ENCODE data around the gene TRAPPC12. TPM values are rescaled to one million over a fixed set of nuclear protein-coding genes. Genes with fewer than 3 reads are reported as not detected.
"Not testable (repeated sequence)": the region's sequence is repeated elsewhere in the genome, so short reads cannot be mapped to it uniquely, and the experiment has no call there.

TRAPPC12 gene
- polyA plus RNA-seq, 1 donor (not counting 4 experiments of a cell fraction or from before 2014, with no cell fraction given): 44.2 TPM

- no peak overlapping the region for H3K4me3 ChIP-seq (ENCODE audit: control insufficient read depth in 2 of 3, extremely low read depth in 1 of 3, insufficient read depth in 2 of 3, low read depth in 1 of 3, low read length in 3 of 3)
- H3K27me3 ChIP-seq (ENCODE audit: control insufficient read depth, extremely low read depth, insufficient read depth, low read length): no peaks in the 10 kb centered on the region
- dilution Hi-C loops (cut with MboI; ENCODE audit: extremely low pct_ligation_motif_present, low sequenced_read_pairs): no loop called here
- FAIRE-seq (no peak), DNase-seq (ENCODE audit: low read depth, low spot score) (no peak)
- peaks cover 0 to 7% of the 10 kb centered on the region in 2 experiments for H3K36me3 ChIP-seq (ENCODE audit: control insufficient read depth in 2 of 2, extremely low read depth in 1 of 2, insufficient read depth in 2 of 2, low read length in 2 of 2)
- H2AFZ ChIP-seq (ENCODE audit: control insufficient read depth, low read length): no peak overlapping the region
- no peak overlapping the region for H3K27ac ChIP-seq (ENCODE audit: control insufficient read depth, insufficient read depth, low read length)
- no peak overlapping the region for H3K9ac ChIP-seq (ENCODE audit: control insufficient read depth, extremely low read depth, insufficient read depth, low read length)
- no peaks in the 10 kb centered on the region for H3K4me1 ChIP-seq (ENCODE audit: control insufficient read depth, extremely low read depth, insufficient read depth, low read length)
- no peak overlapping the region for H3K4me2 ChIP-seq (ENCODE audit: control insufficient read depth, extremely low read depth, insufficient read depth, low read depth, low read length)
- H4K20me1 ChIP-seq (ENCODE audit: control insufficient read depth, extremely low read depth, insufficient read depth, low read length): no peaks in the 10 kb centered on the region
- H3K9me3 ChIP-seq (ENCODE audit: control insufficient read depth, low read depth, low read length): no peaks in the 10 kb centered on the region
- no peaks in the 10 kb centered on the region for H3K9me1 ChIP-seq (ENCODE audit: control insufficient read depth, extremely low read depth, insufficient read depth, low read length)
- no peak for TF ChIP-seq CTCF (optimal IDR thresholded peaks at IDR 0.05 in 1 of 3, IDR thresholded peaks at IDR 0.05 in 1 of 3, conservative IDR thresholded peaks at IDR 0.05 in 1 of 3; ENCODE audit: extremely low read depth in 1 of 3, insufficient read depth in 2 of 3, low read length in 3 of 3)
- no peak for TF ChIP-seq EZH2 (IDR thresholded peaks at IDR 0.05; ENCODE audit: low read length)
- H3K79me2 ChIP-seq (ENCODE audit: control insufficient read depth, insufficient read depth, low read length): peaks cover 30% of the 10 kb centered on the region
These were observed 22.7 kb upstream of the TRAPPC12 start for GRCh38 chr2:3356799-3357198.

GRCh38 chr2:3357446-3357845, 22.0 kb upstream of the TRAPPC12 start:
- H3K27ac ChIP-seq (ENCODE audit: control insufficient read depth, insufficient read depth, low read length); H4K20me1 ChIP-seq (ENCODE audit: control insufficient read depth, extremely low read depth, insufficient read depth, low read length): not testable (repeated sequence)

GRCh38 chr2:3357926-3358325, 21.6 kb upstream of the TRAPPC12 start:
- Histone ChIP-seq H3K4me2 (ENCODE audit: control insufficient read depth, extremely low read depth, insufficient read depth, low read depth, low read length) (no peak overlapping the region), H3K79me2 (ENCODE audit: control insufficient read depth, insufficient read depth, low read length) (peaks cover 40% of the 10 kb centered on the region), H3K27ac (ENCODE audit: control insufficient read depth, insufficient read depth, low read length) (no peak overlapping the region), H2AFZ (ENCODE audit: control insufficient read depth, low read length) (no peak overlapping the region), H3K9ac (ENCODE audit: control insufficient read depth, extremely low read depth, insufficient read depth, low read length) (no peak overlapping the region), H3K4me3 (ENCODE audit: control insufficient read depth in 2 of 3, extremely low read depth in 1 of 3, insufficient read depth in 2 of 3, low read depth in 1 of 3, low read length in 3 of 3) (no peak overlapping the region), H3K4me1 (ENCODE audit: control insufficient read depth, extremely low read depth, insufficient read depth, low read length) (no peaks in the 10 kb centered on the region), H3K36me3 (ENCODE audit: control insufficient read depth in 2 of 2, extremely low read depth in 1 of 2, insufficient read depth in 2 of 2, low read length in 2 of 2) (peaks cover 0 to 7% of the 10 kb centered on the region in 2 experiments), H3K9me3 (ENCODE audit: control insufficient read depth, low read depth, low read length) (no peaks in the 10 kb centered on the region), H3K27me3 (ENCODE audit: control insufficient read depth, extremely low read depth, insufficient read depth, low read length) (no peaks in the 10 kb centered on the region), H4K20me1 (ENCODE audit: control insufficient read depth, extremely low read depth, insufficient read depth, low read length) (no peaks in the 10 kb centered on the region), H3K9me1 (ENCODE audit: control insufficient read depth, extremely low read depth, insufficient read depth, low read length) (no peaks in the 10 kb centered on the region)
- dilution Hi-C loops (cut with MboI; ENCODE audit: extremely low pct_ligation_motif_present, low sequenced_read_pairs): no loop called here
- FAIRE-seq: no peak
- TF ChIP-seq CTCF (optimal IDR thresholded peaks at IDR 0.05 in 1 of 3, IDR thresholded peaks at IDR 0.05 in 1 of 3, conservative IDR thresholded peaks at IDR 0.05 in 1 of 3; ENCODE audit: extremely low read depth in 1 of 3, insufficient read depth in 2 of 3, low read length in 3 of 3) (no peak), EZH2 (IDR thresholded peaks at IDR 0.05; ENCODE audit: low read length) (no peak)
- no peak for DNase-seq (ENCODE audit: low read depth, low spot score)

More at GRCh38 chr2:3357446-3357845, 22.0 kb upstream of the TRAPPC12 start:
- H3K4me2 ChIP-seq (ENCODE audit: control insufficient read depth, extremely low read depth, insufficient read depth, low read depth, low read length); DNase-seq (ENCODE audit: low read depth, low spot score); H3K4me3 ChIP-seq (ENCODE audit: control insufficient read depth in 2 of 3, extremely low read depth in 1 of 3, insufficient read depth in 2 of 3, low read depth in 1 of 3, low read length in 3 of 3); dilution Hi-C loops (cut with MboI; ENCODE audit: extremely low pct_ligation_motif_present, low sequenced_read_pairs); H3K9ac ChIP-seq (ENCODE audit: control insufficient read depth, extremely low read depth, insufficient read depth, low read length); H3K9me3 ChIP-seq (ENCODE audit: control insufficient read depth, low read depth, low read length); H3K4me1 ChIP-seq (ENCODE audit: control insufficient read depth, extremely low read depth, insufficient read depth, low read length); H3K9me1 ChIP-seq (ENCODE audit: control insufficient read depth, extremely low read depth, insufficient read depth, low read length); H3K27me3 ChIP-seq (ENCODE audit: control insufficient read depth, extremely low read depth, insufficient read depth, low read length); FAIRE-seq; H3K36me3 ChIP-seq (ENCODE audit: control insufficient read depth in 2 of 2, extremely low read depth in 1 of 2, insufficient read depth in 2 of 2, low read length in 2 of 2); H2AFZ ChIP-seq (ENCODE audit: control insufficient read depth, low read length): not testable (repeated sequence)
- H3K79me2 ChIP-seq (ENCODE audit: control insufficient read depth, insufficient read depth, low read length): peaks cover 35% of the 10 kb centered on the region
